Cardiac fibroblast (primary cell): ENCODE results near the gene ASB9.

Experiments
- DNase-seq, 2 donors: peaks; one replicate each; pipeline versions ENCODE4 v3.0.0 to v3.0.0-alpha.2; 2010; ENCODE audit warnings: low read depth in 2 of 2
- H3K4me3 ChIP-seq, 2 donors: replicated peaks in 1 of 2; 1 replicate in 1 of 2; 2 replicates in 1 of 2; pipeline ENCODE4 v1.5.1; 2011; ENCODE audit warnings: low read depth in 2 of 2, low read length in 2 of 2, mild to moderate bottlenecking in 2 of 2, moderate library complexity in 1 of 2
- TF ChIP-seq, protein P1 (sequence below): IDR thresholded peaks from one replicate; pipeline ENCODE4 v1.5.1; 2011; ENCODE audit warnings: low read depth, mild to moderate bottlenecking, low read length, inconsistent platforms

Gene ASB9

DNA sequence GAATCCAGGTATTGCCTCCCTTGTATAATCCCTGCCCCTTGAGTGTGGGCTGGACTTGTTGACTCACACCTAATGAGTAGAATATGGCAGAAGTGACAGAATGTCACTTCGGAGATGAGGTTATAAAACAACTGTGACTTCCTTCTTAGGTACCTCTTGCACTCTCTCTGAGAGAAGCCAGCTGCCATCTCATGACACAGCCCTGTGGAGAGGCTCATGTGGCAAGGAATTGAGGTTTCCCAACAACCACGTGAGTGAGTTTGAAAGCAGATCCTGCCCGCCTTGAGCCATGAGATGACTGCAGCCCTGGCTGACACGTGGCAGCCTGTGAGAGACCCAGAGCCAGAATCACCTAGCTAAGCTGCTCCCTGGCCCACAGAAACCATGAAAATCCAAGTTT, 32.0 kb upstream of the ASB9 start:
- TF ChIP-seq, protein P1, sequence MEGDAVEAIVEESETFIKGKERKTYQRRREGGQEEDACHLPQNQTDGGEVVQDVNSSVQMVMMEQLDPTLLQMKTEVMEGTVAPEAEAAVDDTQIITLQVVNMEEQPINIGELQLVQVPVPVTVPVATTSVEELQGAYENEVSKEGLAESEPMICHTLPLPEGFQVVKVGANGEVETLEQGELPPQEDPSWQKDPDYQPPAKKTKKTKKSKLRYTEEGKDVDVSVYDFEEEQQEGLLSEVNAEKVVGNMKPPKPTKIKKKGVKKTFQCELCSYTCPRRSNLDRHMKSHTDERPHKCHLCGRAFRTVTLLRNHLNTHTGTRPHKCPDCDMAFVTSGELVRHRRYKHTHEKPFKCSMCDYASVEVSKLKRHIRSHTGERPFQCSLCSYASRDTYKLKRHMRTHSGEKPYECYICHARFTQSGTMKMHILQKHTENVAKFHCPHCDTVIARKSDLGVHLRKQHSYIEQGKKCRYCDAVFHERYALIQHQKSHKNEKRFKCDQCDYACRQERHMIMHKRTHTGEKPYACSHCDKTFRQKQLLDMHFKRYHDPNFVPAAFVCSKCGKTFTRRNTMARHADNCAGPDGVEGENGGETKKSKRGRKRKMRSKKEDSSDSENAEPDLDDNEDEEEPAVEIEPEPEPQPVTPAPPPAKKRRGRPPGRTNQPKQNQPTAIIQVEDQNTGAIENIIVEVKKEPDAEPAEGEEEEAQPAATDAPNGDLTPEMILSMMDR: no peak
- DNase-seq: peak; percentile 37 to 42
- no peak overlapping the region for H3K4me3 ChIP-seq

DNA sequence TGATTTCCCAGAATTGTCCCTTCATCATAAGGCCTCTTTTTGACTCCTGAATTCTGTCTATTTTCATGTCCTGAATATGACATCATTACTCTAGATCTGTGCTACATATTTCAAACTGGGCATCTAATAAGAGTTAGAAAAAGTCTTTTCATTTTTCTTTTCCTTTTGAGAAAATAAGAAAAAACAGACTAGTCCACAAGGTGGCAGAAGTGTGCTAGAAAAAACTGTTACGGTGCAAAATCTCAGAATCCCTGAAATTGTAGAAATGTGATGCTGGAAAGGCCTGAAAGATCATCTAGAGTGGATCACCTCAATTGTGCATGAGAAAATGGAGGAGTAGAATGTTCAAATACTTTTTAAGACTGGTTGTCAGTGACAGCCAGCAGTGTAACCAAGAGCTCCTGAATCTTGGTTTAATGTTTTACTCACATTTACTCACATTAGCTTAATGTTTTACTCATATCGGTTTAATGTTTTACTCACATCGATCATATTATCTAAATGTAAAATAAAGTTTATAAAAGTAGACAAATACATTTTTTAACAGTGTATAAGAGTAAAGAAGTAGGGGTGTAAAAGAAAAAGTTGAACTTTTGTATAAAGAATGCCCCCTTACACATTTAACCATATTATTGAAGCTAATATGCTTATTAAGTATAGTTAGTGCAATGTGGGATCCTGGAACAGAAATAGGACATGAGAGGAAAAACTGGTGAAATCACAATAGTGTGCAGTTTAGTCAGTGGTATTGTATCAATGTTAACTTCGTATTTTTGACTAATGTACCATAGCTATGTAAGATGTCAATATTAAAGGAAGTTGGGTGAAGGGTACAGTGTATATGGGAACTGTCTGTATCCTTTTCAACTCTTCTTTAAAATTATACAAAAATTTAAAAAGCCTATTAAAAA, 30.3 kb upstream of the ASB9 start:
- peak; percentile 40 to 46 for DNase-seq
- TF ChIP-seq, protein P1: peak; percentile 11

DNA sequence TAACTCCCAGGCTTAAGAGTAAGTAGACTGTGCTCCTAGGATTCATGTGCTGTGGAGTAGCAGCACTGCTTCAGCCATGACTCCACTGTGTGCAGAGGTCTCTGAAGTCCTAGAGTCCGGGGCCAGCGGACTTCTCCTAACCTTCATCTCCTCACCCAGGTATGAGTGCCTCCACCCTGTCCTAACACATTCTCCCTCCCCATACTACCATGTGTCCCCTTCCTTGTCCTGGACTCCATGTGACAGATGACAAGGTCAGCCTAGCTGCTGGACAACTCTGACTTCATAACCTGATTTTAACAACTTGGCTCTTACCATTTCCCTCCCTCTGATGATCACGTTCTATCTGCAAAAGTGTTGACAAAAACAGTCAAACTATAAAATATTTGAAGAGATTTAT, 28.9 kb upstream of the ASB9 start:
- H3K4me3 ChIP-seq: no peak overlapping the region
- TF ChIP-seq, protein P1: no peak
- no peak for DNase-seq

More for the DNA sequence above, 30.3 kb upstream of the ASB9 start:
- no peak overlapping the region for H3K4me3 ChIP-seq

DNA sequence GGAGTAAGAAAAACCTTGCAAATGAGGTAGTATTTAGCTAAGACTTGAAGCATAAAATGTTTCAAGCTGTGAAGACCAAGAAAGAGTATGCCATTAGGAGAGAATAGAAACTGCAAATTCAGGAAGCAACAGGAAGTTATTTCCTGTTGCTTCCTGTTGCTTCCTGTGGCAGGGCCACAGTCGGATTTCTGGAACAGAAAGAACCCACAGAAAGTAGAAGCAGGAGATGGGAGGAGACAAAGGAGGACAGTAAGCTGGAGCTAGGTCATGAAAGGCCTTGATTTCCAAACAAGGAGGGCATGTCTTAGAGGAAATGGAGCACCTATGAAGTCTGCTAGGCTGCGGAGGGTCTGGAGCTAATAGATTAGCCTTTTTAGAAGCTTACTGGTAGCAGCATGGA, 28.3 kb upstream of the ASB9 start:
- H3K4me3 ChIP-seq: no peak overlapping the region
- DNase-seq: peak; percentile 11 to 46
- TF ChIP-seq, protein P1: no peak

DNA sequence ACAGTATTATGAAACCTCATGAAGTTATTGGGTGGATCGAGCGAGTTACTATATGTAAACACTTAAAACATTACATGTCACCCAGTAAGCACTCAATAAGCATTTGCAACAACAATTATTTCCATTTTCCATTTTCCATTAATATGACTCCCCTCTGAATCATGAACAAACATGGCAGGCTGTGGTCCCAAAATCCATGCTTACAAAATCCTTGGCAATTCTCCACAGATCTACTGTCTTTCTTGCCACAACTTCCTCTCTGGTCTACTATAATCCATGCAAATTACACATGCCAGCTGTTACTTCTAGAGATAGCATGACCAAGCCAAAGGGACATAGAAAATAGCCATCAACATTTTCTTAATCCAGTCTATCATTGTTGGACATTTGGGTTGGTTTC, 23.6 kb upstream of the ASB9 start:
- TF ChIP-seq, protein P1: no peak
- peak in 1 of 2 donors; percentile 35 for DNase-seq
- H3K4me3 ChIP-seq: no peak overlapping the region

DNA sequence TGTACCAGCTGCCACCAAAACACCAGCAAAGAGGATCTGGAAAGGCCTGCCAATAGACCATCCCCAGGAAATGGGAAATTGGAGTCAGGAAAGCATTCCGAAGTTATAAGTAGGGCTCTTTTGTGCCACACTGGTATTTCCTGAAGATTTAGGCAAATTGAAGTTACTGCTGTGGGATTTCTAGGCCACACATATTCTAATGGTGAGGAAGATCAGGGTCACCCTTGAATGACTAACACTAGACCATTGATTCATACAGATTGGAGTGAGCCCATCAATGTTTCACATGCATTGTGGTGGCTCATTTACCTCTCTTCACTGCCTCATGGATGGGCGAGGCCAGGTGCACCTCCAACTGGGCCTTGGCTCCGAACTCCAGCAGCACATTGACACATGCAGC, 23.0 kb upstream of the ASB9 start:
- no peak for DNase-seq
- no peak overlapping the region for H3K4me3 ChIP-seq
- TF ChIP-seq, protein P1: no peak

DNA sequence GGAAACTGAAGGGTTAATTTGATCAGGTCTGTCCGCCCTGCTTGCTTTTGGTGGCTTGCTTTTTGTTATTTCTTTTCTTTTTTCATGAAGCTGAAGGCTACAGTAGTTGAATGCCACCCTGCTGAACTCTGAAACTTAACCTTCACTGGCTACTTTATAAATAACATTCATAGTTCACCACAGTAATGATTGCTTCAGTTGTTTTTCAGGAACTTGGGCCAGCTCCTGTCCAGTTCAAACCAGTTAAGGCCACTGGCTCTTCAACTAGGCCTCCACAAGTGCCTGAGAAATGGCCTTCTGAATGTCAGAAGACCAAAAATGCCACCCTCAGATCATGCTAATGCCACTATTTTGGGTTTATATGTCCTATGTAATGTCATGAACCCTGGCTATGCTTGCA, 7.7 kb upstream of the ASB9 start:
- H3K4me3 ChIP-seq: no peak overlapping the region
- no peak for DNase-seq
- TF ChIP-seq, protein P1: no peak
